Neutrophil (primary cell): ENCODE data around the gene CDY1B.
"Not testable (repeated sequence)": the region's sequence is repeated elsewhere in the genome, so short reads cannot be mapped to it uniquely, and the experiment has no call there.

Experiments
- H3K27ac ChIP-seq: fragments of 200-600 bp; sonication (generic); 2 replicates; pipeline ENCODE4 v1.5.1; 2016; ENCODE audit warnings: mild to moderate bottlenecking, moderate library complexity
- H3K27me3 ChIP-seq: fragments of 200-600 bp; sonication (generic); 2 replicates; pipeline ENCODE4 v1.6.0; 2016; ENCODE audit warnings: mild to moderate bottlenecking
- H3K36me3 ChIP-seq: fragments of 200-600 bp; sonication (generic); 2 replicates; pipeline ENCODE4 v1.5.1; 2017
- H3K4me1 ChIP-seq, 2 experiments: fragments of 200-600 bp in 1 of 2; sonication (generic) in 1 of 2; 1 replicate in 1 of 2; 2 replicates in 1 of 2; pipeline versions ENCODE4 v1.5.1 to v1.6.1; 2013 to 2016; ENCODE audit warnings: low read depth in 1 of 2, low read length in 1 of 2, mild to moderate bottlenecking in 1 of 2, moderate library complexity in 1 of 2; ENCODE audit not compliant: control insufficient read depth in 1 of 2, insufficient read depth in 1 of 2
- H3K4me3 ChIP-seq, 2 experiments: fragments of 200-600 bp in 1 of 2; sonication (generic) in 1 of 2; 1 replicate in 1 of 2; 2 replicates in 1 of 2; pipeline ENCODE4 v1.5.1; 2013 to 2016; ENCODE audit warnings: low read depth in 1 of 2, low read length in 1 of 2, mild to moderate bottlenecking in 1 of 2, moderate library complexity in 1 of 2
- H3K9me3 ChIP-seq: fragments of 200-600 bp; sonication (generic); 2 replicates; pipeline ENCODE4 v1.5.1; 2016

The CDY1B gene

GRCh38 chrY:24047919-24048318 lies at the start of gene CDY1B:
Gene CDY1B, minus strand, starts transcription at chrY:24048019. Its CDS starts 331 bp downstream, at chrY:24047688.
- not testable (repeated sequence) for H3K4me3 ChIP-seq, H3K27me3 ChIP-seq, H3K36me3 ChIP-seq, H3K27ac ChIP-seq, H3K4me1 ChIP-seq, H3K9me3 ChIP-seq

GRCh38 chrY:24049525-24049924 lies 1.7 kb upstream of the CDY1B start:
- not testable (repeated sequence) for H3K27me3 ChIP-seq, H3K4me1 ChIP-seq, H3K27ac ChIP-seq, H3K9me3 ChIP-seq, H3K4me3 ChIP-seq, H3K36me3 ChIP-seq

GRCh38 chrY:24043209-24043608 lies 4.6 kb downstream of the CDY1B start:
- H3K9me3 ChIP-seq, H3K27me3 ChIP-seq: not testable (repeated sequence)

GRCh38 chrY:24039008-24039718 lies 8.7 kb downstream of the CDY1B start:
- H3K4me1 ChIP-seq, H3K27me3 ChIP-seq, H3K36me3 ChIP-seq, H3K27ac ChIP-seq, H3K9me3 ChIP-seq, H3K4me3 ChIP-seq: not testable (repeated sequence)

More at GRCh38 chrY:24043209-24043608, 4.6 kb downstream of the CDY1B start:
- not testable (repeated sequence) for H3K4me1 ChIP-seq, H3K4me3 ChIP-seq, H3K36me3 ChIP-seq, H3K27ac ChIP-seq

GRCh38 chrY:24026212-24027103 lies 21.4 kb downstream of the CDY1B start:
- H3K27ac ChIP-seq, H3K36me3 ChIP-seq, H3K4me1 ChIP-seq, H3K9me3 ChIP-seq, H3K27me3 ChIP-seq, H3K4me3 ChIP-seq: not testable (repeated sequence)
